ENCODE data around the gene ADORA1. TPM values are rescaled to one million over a fixed set of nuclear protein-coding genes. Genes with fewer than 3 reads are reported as not detected.

ADORA1 gene
- total and polyA plus RNA-seq, 4 experiments from 2014 or later: 0.10 TPM; not detected in 3

GRCh38 chr1:203185585-203185984 is 58.1 kb downstream of the ADORA1 start:
- Histone ChIP-seq H3K27ac (ENCODE audit: low read depth, low read length) (no peak overlapping the region), H3K4me3 (ENCODE audit: low read length in 2 of 2) (no peak overlapping the region), H3K27me3 (ENCODE audit: insufficient read depth, low read length) (no peaks in the 10 kb centered on the region), H3K36me3 (ENCODE audit: insufficient read depth, low read length) (no peaks in the 10 kb centered on the region), H3K4me1 (ENCODE audit: insufficient read depth, low read length) (no peaks in the 10 kb centered on the region), H3K9me3 (ENCODE audit: control insufficient read depth in 1 of 2, low read length in 2 of 2) (no peaks in the 10 kb centered on the region)
- no peak for DNase-seq
- no peaks in the 10 kb centered on the region for H3K36me3 Mint-ChIP-seq
- H3K27me3 Mint-ChIP-seq: peaks cover 3 to 4% of the 10 kb centered on the region in 2 donors
- H3K4me1 Mint-ChIP-seq: no peaks in the 10 kb centered on the region
- POLR2A ChIA-PET (ENCODE audit: partially characterized antibody): no interaction called here
- peaks cover 0 to 2% (median 0%) of the 10 kb centered on the region in 8 donors for H3K9me3 Mint-ChIP-seq
- intact Hi-C loops (cut with micrococcal nuclease): no loop called here
- CTCF ChIA-PET (ENCODE audit: partially characterized antibody): no interaction called here
- no peak overlapping the region for H3K4me3 Mint-ChIP-seq
- no peak overlapping the region for H3K27ac Mint-ChIP-seq

- no peak overlapping the region for H3K27ac ChIP-seq (ENCODE audit: low read depth, low read length)
Observed at GRCh38 chr1:203186091-203186445, 58.5 kb downstream of the ADORA1 start.

GRCh38 chr1:203186446-203187303 is 59.1 kb downstream of the ADORA1 start, which contains the start of gene CHI3L1:
Gene CHI3L1 (minus strand): TSS chr1:203186704. CDS start chr1:203186623, 81 bp downstream.
- POLR2A ChIA-PET (ENCODE audit: partially characterized antibody): no interaction called here
- no peaks in the 10 kb centered on the region for H3K36me3 ChIP-seq (ENCODE audit: insufficient read depth, low read length)
- no peak for DNase-seq

More at GRCh38 chr1:203186091-203186445, 58.5 kb downstream of the ADORA1 start:
- H3K4me1 ChIP-seq (ENCODE audit: insufficient read depth, low read length): no peaks in the 10 kb centered on the region
- Mint-ChIP-seq H3K4me3 (no peak overlapping the region), H3K27me3 (peaks cover 3 to 4% of the 10 kb centered on the region in 2 donors), H3K27ac (peak overlapping the region in 1 of 7 donors; percentile 34), H3K36me3 (no peaks in the 10 kb centered on the region), H3K4me1 (no peaks in the 10 kb centered on the region), H3K9me3 (peaks cover 0 to 2% (median 0%) of the 10 kb centered on the region in 8 donors)
- DNase-seq: no peak
- intact Hi-C loops (cut with micrococcal nuclease): no loop called here
- H3K36me3 ChIP-seq (ENCODE audit: insufficient read depth, low read length): no peaks in the 10 kb centered on the region
- H3K27me3 ChIP-seq (ENCODE audit: insufficient read depth, low read length): no peaks in the 10 kb centered on the region
- H3K4me3 ChIP-seq (ENCODE audit: low read length in 2 of 2): no peak overlapping the region
- H3K9me3 ChIP-seq (ENCODE audit: control insufficient read depth in 1 of 2, low read length in 2 of 2): no peaks in the 10 kb centered on the region
- ChIA-PET CTCF (ENCODE audit: partially characterized antibody) (no interaction called here), POLR2A (ENCODE audit: partially characterized antibody) (no interaction called here)

GRCh38 chr1:203187304-203187685 is 59.8 kb downstream of the ADORA1 start:
- H3K4me3 Mint-ChIP-seq: no peak overlapping the region
- ChIA-PET POLR2A (ENCODE audit: partially characterized antibody) (no interaction called here), CTCF (ENCODE audit: partially characterized antibody) (no interaction called here)
- H3K27me3 Mint-ChIP-seq: peaks cover 0 to 4% of the 10 kb centered on the region in 2 donors
- H3K36me3 ChIP-seq (ENCODE audit: insufficient read depth, low read length): no peaks in the 10 kb centered on the region
- DNase-seq: no peak
- H3K27me3 ChIP-seq (ENCODE audit: insufficient read depth, low read length): no peaks in the 10 kb centered on the region
- no peaks in the 10 kb centered on the region for H3K9me3 ChIP-seq (ENCODE audit: control insufficient read depth in 1 of 2, low read length in 2 of 2)
- intact Hi-C loops (cut with micrococcal nuclease): no loop called here
- H3K4me1 Mint-ChIP-seq: no peaks in the 10 kb centered on the region
- peaks cover 0 to 2% (median 0%) of the 10 kb centered on the region in 8 donors for H3K9me3 Mint-ChIP-seq
- no peaks in the 10 kb centered on the region for H3K4me1 ChIP-seq (ENCODE audit: insufficient read depth, low read length)
- H3K27ac ChIP-seq (ENCODE audit: low read depth, low read length): no peak overlapping the region
- no peaks in the 10 kb centered on the region for H3K36me3 Mint-ChIP-seq
- H3K27ac Mint-ChIP-seq: no peak overlapping the region
- no peak overlapping the region for H3K4me3 ChIP-seq (ENCODE audit: low read length in 2 of 2)

More at GRCh38 chr1:203186446-203187303, 59.1 kb downstream of the ADORA1 start, which contains the start of gene CHI3L1:
- Histone ChIP-seq H3K4me1 (ENCODE audit: insufficient read depth, low read length) (no peaks in the 10 kb centered on the region), H3K9me3 (ENCODE audit: control insufficient read depth in 1 of 2, low read length in 2 of 2) (no peaks in the 10 kb centered on the region), H3K27ac (ENCODE audit: low read depth, low read length) (no peak within 1 kb of the TSS), H3K27me3 (ENCODE audit: insufficient read depth, low read length) (no peaks in the 10 kb centered on the region), H3K4me3 (ENCODE audit: low read length in 2 of 2) (no peak within 1 kb of the TSS)
- intact Hi-C loops (cut with micrococcal nuclease): no loop called here
- CTCF ChIA-PET (ENCODE audit: partially characterized antibody): no interaction called here
- peaks cover 3 to 4% of the 10 kb centered on the region in 2 donors for H3K27me3 Mint-ChIP-seq
- H3K4me3 Mint-ChIP-seq: no peak within 1 kb of the TSS
- H3K27ac Mint-ChIP-seq: peak within 1 kb of the TSS in 2 of 7 donors; percentile 34 to 66
- H3K36me3 Mint-ChIP-seq: no peaks in the 10 kb centered on the region
- no peaks in the 10 kb centered on the region for H3K4me1 Mint-ChIP-seq
- H3K9me3 Mint-ChIP-seq: peaks cover 0 to 2% (median 0%) of the 10 kb centered on the region in 8 donors

- H3K27me3 Mint-ChIP-seq: peaks cover 0 to 4% of the 10 kb centered on the region in 2 donors
- intact Hi-C loops (cut with micrococcal nuclease): no loop called here
- no peaks in the 10 kb centered on the region for H3K27me3 ChIP-seq (ENCODE audit: insufficient read depth, low read length)
- H3K4me3 Mint-ChIP-seq: no peak overlapping the region
- DNase-seq: no peak
- H3K9me3 Mint-ChIP-seq: peaks cover 0 to 2% (median 0%) of the 10 kb centered on the region in 8 donors
- H3K27ac Mint-ChIP-seq: no peak overlapping the region
- no peaks in the 10 kb centered on the region for H3K36me3 Mint-ChIP-seq
- ChIA-PET CTCF (ENCODE audit: partially characterized antibody) (no interaction called here), POLR2A (ENCODE audit: partially characterized antibody) (no interaction called here)
- H3K9me3 ChIP-seq (ENCODE audit: control insufficient read depth in 1 of 2, low read length in 2 of 2): no peaks in the 10 kb centered on the region
- H3K4me1 Mint-ChIP-seq: no peaks in the 10 kb centered on the region
- no peaks in the 10 kb centered on the region for H3K36me3 ChIP-seq (ENCODE audit: insufficient read depth, low read length)
- no peak overlapping the region for H3K27ac ChIP-seq (ENCODE audit: low read depth, low read length)
- H3K4me3 ChIP-seq (ENCODE audit: low read length in 2 of 2): no peak overlapping the region
- H3K4me1 ChIP-seq (ENCODE audit: insufficient read depth, low read length): no peaks in the 10 kb centered on the region
Observed at GRCh38 chr1:203187689-203188264, 60.3 kb downstream of the ADORA1 start.

- Histone ChIP-seq H3K9me3 (ENCODE audit: control insufficient read depth in 1 of 2, low read length in 2 of 2) (no peaks in the 10 kb centered on the region), H3K27ac (ENCODE audit: low read depth, low read length) (no peak overlapping the region), H3K36me3 (ENCODE audit: insufficient read depth, low read length) (no peaks in the 10 kb centered on the region), H3K4me3 (ENCODE audit: low read length in 2 of 2) (no peak overlapping the region), H3K27me3 (ENCODE audit: insufficient read depth, low read length) (no peaks in the 10 kb centered on the region), H3K4me1 (ENCODE audit: insufficient read depth, low read length) (no peaks in the 10 kb centered on the region)
- Mint-ChIP-seq H3K4me3 (no peak overlapping the region), H3K27me3 (peaks cover 0 to 4% of the 10 kb centered on the region in 2 donors), H3K36me3 (no peaks in the 10 kb centered on the region), H3K27ac (no peak overlapping the region), H3K9me3 (peaks cover 0 to 2% (median 0%) of the 10 kb centered on the region in 8 donors), H3K4me1 (no peaks in the 10 kb centered on the region)
- no peak for DNase-seq
- POLR2A ChIA-PET (ENCODE audit: partially characterized antibody): no interaction called here
- CTCF ChIA-PET (ENCODE audit: partially characterized antibody): no interaction called here
- intact Hi-C loops (cut with micrococcal nuclease): no loop called here
Observed at GRCh38 chr1:203188686-203189232, 61.2 kb downstream of the ADORA1 start.

GRCh38 chr1:203189951-203190352 is 62.4 kb downstream of the ADORA1 start:
- no peaks in the 10 kb centered on the region for H3K36me3 Mint-ChIP-seq

More at GRCh38 chr1:203189951-203190352, 62.4 kb downstream of the ADORA1 start:
- H3K4me1 ChIP-seq (ENCODE audit: insufficient read depth, low read length): no peaks in the 10 kb centered on the region
- no peak overlapping the region for H3K27ac ChIP-seq (ENCODE audit: low read depth, low read length)
- ChIA-PET CTCF (ENCODE audit: partially characterized antibody) (no interaction called here), POLR2A (ENCODE audit: partially characterized antibody) (no interaction called here)
- no peak overlapping the region for H3K4me3 Mint-ChIP-seq
- H3K27me3 ChIP-seq (ENCODE audit: insufficient read depth, low read length): no peaks in the 10 kb centered on the region
- intact Hi-C loops (cut with micrococcal nuclease): no loop called here
- no peaks in the 10 kb centered on the region for H3K36me3 ChIP-seq (ENCODE audit: insufficient read depth, low read length)
- no peak overlapping the region for H3K27ac Mint-ChIP-seq
- peaks cover 0 to 4% of the 10 kb centered on the region in 2 donors for H3K27me3 Mint-ChIP-seq
- H3K4me3 ChIP-seq (ENCODE audit: low read length in 2 of 2): no peak overlapping the region
- H3K4me1 Mint-ChIP-seq: no peaks in the 10 kb centered on the region
- no peaks in the 10 kb centered on the region for H3K9me3 ChIP-seq (ENCODE audit: control insufficient read depth in 1 of 2, low read length in 2 of 2)
- H3K9me3 Mint-ChIP-seq: peaks cover 0 to 2% (median 0%) of the 10 kb centered on the region in 8 donors
- DNase-seq: no peak
